NCI-H146 treated with DMSO at 0.1 percent for 48 hours (cell line): ENCODE results near the gene NDC1.
"Not testable (repeated sequence)": the region's sequence is repeated elsewhere in the genome, so short reads cannot be mapped to it uniquely, and the experiment has no call there.

Experiments
- DNase-seq: peaks from one replicate; lab custom pipeline; 2025; ENCODE audit not compliant: unreplicated experiment; lab: John Stamatoyannopoulos, UW

NDC1 gene

DNA sequence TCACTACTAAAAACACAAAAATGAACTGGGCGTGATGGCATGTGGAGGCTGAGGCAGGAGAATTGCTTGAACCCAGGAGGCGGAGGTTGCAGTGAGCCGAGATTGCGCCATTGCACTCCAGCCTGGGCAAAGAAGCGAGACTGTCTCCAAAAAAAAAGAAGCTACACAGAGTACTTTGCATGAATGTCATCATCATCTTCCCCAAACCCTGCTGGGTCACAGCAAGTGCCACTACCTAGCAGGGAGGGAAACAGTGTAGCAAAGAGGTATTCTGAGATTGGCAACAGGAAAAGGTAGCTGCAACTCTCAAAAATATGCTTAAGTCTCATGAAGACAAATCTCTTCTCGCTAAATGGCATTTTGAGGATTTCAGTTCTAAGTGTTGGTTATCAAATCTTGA is 12.8 kb downstream of the NDC1 start:
- no peak for DNase-seq

DNA sequence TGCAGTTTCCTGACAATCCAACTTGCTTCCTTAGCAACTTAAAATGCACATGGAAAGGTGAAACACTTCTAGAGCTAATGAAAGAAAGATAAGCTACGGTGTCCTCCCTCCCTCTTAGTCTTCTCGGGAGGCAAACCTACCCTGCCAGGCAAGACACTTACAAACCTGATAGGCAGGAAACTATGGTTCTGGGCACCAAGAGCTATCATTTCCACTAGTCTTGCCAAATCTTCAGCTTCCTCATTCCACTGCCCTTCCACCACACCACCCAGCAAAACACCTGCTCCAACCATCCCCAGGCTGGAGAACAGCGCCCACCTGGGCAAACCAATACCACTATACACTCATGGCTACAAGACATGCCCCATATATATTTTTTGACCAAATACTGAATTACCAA is 15.2 kb downstream of the NDC1 start:
- no peak for DNase-seq

DNA sequence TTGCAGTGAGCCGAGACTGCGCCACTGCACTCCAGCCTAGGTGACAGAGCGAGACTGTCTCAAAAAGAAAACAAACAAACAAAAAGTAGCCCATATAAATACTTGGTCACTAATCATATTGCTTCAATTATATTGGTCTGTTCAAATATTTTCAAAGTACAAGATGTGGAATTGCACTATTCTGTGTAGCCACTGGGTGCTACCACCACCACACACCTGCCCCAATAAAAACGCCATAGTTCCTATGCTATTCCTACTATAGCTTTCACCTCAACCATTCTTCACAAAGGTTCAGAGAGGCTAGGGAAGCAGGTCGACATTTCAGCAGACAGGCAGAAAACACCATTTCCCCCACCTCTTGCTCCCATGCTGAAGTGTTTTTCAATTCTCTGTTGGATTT is 16.7 kb downstream of the NDC1 start:
- DNase-seq: no peak

DNA sequence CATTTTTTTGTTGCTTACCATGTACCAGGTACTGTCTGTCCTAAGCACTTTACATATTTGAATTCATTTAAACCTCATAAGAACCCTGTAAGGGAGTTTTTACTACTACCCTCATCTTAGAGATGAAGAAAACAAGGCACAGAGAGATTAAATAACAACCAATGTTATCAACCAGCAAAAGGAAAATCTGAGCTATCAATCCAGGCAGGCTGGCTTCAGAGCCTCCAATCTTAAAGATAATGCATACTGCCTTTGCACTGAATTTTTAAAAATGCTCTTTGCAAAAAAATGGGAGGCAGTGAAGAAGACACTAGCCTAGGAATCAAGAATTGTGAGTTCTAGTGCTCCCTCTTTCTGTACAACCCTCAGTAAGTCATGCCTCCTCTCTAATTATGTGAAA is 18.7 kb downstream of the NDC1 start:
- no peak for DNase-seq

DNA sequence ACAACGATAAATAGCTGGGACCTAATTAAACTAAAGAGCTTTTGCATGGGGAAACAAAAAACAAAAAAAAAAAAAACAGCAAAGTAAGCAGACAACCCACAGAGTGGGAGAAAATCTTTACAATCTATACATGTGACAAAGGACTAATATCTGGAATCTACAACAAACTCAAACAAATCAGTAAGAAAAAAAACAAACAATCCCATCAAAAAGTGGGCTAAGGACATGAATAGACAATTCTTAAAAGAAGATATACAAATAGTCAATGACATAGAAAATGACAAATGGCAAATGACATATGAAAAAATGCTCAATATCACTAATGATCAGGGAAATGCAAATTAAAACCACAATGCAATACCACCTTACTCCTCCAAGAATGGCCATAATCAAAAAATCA is 21.5 kb downstream of the NDC1 start:
- DNase-seq: not testable (repeated sequence)

DNA sequence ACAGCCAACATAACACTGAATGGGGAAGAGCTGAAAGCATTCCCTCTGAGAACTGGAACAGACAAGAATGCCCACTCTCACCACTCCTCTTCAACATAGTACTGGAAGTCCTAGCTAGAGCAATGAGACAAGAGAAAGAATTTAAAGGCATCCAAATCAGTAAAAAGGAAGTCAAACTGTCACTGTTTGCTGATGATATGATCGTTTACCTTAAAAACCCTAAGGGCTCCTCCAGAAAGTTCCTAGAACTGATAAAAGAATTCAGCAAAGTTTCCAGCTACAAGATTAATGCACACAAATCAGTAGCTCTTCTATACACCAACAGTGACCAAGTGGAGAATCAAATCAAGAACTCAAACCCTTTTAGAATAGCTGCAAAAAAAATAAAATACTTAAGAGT is 22.6 kb downstream of the NDC1 start:
- not testable (repeated sequence) for DNase-seq

DNA sequence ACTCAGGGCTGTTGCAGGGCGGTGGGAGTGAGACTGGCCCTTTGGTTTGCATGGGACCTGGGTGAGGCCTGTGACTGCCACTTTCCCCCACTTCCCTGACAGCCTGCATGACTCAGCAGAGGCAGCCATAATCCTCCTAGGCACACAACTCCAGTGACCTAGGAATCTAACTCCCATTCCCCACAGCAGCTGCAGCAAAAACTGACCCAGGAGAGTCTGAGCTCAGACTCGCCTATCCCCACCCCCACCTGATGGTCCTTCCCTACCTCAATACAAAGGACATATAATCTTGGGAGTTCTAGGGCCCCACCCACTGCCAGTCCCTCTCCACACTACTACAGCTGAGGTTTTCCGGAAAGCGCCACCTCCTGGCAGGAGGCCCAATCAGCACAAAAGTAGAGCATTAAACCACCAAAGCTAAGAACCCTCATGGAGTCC is 26.7 kb downstream of the NDC1 start:
- DNase-seq: no peak

DNA sequence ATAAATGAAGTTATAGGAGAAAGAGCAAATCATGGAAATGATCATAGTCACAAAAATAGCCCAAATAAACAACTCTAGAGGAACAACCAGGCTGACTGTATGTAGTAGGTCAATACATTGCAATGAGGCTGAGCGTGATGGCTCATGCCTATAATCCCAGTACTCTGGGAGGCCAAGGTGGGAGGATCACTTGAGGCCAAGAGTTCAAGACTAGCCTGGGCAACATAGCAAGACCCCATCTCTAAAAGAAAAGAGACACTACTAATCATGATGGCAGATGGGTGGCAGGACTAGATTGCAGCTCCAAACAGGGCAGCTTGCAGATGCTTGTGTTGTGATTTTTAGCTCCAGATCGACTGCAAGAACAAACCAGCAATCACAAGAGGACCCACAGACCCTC is 27.6 kb downstream of the NDC1 start:
- no peak for DNase-seq

DNA sequence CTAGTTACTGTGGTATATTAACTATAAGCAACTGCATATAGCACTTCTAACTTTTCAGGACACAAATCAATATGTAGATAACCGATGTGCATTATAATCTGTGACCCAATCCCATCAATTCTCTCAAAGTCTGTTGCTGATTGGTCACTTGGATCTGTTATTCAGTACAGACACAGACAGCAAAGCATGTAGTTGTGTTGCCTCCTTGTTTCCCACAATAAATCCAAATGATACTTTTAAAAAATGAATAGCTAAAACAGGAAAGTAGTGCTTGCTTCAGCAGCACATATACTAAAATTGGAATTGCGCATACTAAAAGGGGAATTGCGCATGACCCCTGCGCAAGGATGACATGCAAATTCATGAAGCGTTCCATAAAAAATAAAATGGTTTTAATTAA is 28.1 kb downstream of the NDC1 start:
- no peak for DNase-seq

DNA sequence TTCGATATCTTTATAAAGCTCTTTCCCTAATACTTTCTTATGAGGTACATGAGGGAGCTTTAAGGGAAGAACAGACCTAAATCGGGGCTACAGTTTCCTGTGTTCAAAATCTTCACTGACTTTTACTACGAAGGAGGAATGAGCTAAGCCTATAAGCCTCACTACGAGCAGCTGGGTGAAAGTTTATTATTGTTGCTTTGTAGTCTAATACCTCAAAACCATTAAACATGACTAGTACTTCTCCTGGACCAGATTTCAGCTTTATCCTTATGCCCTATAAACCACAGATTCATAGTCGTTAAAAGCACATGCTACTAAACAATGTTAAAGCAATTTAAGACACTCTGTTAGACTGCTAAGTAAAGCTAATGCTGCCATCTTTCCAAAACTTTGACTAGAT is 30.2 kb downstream of the NDC1 start:
- no peak for DNase-seq

DNA sequence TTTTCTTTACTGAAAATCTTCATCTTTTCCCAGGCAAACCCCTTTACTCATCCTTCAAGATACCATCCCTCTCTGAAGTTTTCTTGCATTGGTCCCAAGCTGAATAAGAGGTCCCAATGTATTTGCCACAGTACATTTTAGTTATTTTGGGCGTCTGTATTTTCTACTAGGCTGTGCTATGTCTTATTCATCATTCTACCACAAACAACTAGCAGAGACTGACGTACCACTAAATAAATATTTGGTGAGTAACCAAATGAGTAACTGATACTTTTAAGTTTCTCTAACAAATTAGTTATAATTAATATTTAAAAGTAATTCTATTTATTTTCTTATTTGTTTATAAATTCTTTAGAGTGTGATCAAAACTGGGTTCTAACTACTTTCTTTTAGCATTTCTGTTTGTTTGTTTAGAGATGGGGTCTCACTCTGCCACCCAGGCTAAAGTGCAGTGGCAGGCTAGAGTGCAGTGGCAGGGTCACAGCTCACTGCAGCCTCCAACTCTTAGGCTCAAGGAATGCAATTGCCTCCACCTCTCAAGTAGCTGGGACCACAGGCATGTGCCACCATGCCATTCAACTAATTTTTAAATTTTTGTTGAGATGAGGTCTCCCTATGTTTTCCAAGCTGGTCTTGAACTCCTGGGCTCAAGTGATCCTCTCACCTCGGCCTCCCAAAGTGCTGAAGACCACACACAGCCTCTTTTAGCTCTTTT is 33.1 kb downstream of the NDC1 start:
- DNase-seq: no peak

DNA sequence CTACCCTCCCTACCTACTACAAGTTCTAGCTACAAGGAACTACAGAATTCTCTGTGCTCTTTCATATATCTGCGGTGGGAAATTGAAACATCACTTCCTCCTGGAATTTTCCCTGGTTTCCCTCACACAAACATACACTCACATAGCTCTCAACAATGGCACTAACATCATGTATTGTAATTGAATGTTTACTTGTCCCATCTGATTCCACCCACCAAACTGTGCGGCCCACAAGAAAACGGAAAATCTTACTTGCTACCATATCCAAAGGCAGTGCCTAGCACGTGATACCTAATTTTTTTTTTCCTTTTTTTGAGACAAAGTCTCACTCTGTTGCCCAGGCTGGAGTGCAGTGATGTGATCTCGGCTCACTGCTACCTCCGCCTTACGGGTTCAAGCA is 33.9 kb downstream of the NDC1 start:
- no peak for DNase-seq

DNA sequence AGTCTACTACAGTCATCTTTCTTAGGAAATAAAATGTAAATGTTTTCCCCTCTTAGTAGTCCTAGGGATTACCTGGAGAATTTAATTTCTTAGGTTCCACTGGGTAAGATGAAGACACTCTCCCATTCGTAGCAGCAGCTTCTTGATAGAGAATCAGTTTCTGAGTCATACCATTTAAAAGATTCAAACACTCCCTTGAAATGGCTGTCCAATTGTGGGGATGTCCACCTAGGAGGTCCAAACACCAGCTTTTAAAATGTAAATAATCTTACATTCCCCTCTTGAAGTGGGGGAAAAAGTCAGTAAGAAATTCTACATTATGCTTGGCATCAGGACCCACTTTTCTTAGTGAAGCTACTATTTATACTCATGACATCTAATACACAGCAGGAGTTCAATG is 37.5 kb downstream of the NDC1 start:
- no peak for DNase-seq

DNA sequence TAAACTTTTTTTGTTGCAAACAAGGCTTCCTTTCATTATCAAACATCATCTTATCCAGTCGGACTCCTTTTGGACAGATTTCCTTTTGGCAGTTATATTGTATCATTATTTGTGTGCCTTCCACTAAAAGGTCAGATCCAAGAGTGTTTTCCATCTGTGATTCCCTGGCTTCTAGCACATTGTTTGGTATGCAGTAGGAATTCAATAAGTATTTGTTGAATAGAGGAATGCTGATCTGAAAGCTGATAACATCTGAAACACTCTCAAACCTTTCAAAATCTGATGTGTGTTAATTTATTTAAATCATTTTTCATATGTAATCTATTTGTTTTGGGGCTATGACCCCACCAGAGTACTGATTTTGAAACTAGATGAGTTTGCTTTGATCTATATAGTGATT is 39.0 kb downstream of the NDC1 start:
- no peak for DNase-seq

DNA sequence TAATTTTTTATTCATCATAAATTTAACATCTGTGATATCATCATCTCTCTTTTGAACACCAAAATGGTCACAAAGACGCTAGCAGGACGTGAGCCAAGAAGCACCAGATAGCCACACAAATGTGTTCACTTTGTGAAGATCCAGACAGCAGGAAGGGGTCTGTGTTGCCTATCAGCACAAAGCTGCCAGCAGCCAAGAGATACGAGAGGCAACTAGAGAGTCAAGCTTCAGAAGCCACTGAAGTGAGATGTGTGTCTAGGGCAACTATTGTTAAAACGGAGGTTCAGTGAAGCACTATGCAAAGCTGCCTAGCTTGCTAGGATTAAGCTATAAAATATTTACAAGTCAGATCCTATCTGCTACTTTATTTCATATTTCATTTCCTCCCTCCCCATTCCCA is 45.3 kb downstream of the NDC1 start:
- no peak for DNase-seq

DNA sequence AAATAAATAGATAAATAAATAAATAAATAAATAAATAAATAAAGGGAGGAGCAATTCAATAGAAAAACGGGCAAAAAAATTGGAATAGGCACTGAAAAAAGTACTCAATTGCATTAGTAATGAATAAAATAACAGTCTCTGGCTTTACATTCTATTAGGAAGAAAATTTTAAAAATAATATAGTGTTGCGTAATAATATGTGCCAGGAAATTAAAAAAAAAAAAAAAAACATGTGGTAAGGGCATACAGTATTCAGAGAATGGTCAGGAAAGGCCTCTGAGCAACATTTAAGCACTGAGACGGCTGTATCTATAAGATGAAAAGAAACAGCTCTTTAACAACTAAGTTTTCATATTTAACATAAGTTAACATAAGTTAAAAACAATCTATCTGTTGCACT is 50.4 kb downstream of the NDC1 start:
- no peak for DNase-seq

DNA sequence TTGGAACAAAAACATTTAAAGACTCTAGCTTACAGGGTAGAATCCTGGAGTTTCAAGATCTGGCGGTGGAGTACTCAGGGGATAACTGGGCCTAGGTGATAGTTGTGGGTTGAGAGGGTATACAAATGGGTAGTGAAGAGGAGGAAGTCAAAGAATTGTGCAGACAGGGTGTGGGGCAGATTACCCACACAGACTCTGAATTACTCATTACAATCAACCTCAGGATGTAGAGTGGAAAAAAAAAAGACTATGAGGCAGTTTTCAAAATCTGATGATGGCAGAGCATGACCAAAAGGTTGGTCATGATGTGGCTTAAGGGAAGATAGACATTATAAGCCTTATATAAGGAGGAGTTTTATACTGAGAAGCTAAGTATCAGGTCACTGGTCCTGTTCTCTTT is 55.0 kb downstream of the NDC1 start:
- DNase-seq: no peak

DNA sequence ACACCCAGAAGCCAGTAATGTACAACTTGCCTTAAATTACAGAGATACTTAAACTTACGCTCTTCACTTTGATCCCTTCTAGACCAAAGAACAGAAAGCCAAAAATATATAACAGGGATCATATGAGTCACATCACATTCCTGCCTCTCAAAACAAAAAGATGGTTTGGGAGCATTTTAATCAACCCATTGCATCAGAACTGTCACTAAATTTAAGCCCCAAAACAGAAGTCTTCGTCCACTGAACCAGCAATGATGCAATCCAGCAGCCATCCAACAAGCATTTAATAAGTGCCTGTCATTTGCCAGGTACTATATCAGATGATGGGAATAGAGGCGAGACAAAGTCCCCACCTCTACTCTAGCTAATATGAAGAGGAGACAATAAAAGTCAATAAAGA is 56.4 kb downstream of the NDC1 start:
- no peak for DNase-seq

DNA sequence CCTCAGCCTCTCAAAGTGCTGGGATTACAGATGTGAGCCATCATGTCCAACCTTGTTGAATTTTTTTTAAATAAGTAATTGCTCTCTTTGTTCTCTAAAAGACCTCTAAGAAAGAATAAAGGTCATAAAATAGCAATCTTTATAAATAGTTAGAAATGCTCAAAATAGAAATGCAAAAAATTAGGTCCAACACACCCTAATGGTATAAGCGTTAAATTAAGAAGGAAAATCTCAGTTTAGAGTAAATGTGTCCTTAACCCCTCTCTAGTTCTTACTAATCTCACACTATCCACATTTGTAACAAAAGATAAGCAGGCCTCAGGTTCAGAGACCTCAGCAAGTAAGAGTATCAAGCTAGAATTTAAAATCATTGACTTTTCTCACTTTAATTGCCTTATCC is 60.8 kb downstream of the NDC1 start:
- DNase-seq: no peak

DNA sequence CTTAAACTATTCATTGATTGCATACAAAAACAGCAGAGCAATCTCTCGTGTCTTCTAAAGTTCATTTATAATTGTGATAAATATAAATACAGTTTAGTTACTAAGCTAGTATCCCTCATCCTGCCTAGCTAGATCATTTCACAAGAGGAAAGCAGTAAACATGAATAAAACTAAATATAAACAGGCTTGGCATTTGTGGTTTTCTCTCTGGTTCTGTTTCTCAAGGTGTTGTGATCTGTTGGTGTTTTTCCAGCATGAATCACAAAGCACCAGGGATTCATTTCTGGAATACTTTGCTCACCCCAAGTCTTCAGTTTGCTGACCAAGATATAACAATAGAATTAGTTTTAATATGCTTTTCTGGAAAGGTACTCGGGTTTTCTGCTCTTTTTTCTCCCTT is 66.4 kb downstream of the NDC1 start:
- DNase-seq: no peak

DNA sequence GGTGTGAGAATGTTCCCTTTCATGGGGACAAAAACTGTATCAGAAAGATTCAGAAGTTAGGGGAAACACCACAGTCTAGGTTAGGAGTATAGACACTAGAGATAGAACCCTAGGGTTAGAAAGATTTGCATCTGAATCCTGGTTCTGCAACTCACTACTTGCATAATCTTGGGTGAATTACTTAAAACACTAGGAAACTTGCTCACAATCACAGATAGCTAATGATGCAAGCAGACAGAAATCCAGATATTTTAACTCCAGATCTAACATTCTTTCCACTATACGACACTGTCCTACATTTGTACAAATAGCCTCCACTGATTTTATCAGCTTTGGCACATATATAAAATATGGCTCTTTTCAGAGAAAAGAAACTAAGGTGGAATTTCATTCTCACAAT is 68.3 kb downstream of the NDC1 start:
- no peak for DNase-seq

DNA sequence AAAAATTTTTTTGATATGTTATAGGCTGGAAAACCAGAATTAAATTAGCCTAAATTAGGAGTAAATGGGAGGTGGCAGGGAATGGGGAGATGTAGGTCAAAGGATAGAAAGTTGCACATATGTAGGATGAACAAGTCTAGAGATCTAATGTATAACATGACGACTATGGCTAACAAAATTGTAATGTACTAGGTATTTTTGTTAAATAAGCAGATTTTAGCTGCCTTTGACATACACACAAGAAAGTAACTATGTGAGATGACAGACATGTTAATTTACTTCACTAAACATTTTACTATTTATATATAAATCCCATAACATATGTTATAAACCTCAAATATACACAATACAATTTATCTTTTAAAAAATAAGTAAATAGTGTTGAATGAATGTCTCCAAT is 68.9 kb downstream of the NDC1 start:
- DNase-seq: no peak

DNA sequence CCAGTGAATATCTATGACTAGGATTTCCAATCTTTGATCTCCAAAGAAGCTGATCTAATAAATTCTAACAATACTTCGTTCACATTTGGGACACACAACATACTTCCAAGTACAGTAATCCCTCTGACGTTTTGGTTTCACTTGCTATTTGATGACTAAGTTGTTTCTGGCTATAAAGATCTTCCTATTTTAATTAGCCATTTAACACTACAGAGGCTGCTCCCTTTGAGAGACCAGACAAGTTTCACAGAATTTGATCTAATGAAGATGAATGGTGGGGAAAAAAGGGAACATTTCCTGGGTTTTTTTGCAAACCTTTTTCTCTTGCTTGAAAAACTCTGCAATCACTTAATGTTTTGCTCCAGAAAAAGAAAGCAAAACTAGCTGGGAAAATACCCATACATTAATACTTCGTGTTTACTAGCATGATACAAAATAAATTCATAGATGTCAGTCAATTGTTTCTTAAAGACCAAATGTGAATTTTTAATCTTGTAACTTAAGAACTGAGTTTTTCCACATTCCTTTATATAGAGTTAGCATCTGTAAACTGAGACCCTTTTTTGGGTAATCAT is 71.2 kb downstream of the NDC1 start:
- no peak for DNase-seq
